Globus pallidus (tissue), 1 donor: Measurements from ENCODE around the gene UTP25.

Experiments
- DNase-seq: peaks from one replicate; pipeline ENCODE4 v3.0.0-alpha.2; 2015; ENCODE audit warnings: low spot score

Gene UTP25

DNA sequence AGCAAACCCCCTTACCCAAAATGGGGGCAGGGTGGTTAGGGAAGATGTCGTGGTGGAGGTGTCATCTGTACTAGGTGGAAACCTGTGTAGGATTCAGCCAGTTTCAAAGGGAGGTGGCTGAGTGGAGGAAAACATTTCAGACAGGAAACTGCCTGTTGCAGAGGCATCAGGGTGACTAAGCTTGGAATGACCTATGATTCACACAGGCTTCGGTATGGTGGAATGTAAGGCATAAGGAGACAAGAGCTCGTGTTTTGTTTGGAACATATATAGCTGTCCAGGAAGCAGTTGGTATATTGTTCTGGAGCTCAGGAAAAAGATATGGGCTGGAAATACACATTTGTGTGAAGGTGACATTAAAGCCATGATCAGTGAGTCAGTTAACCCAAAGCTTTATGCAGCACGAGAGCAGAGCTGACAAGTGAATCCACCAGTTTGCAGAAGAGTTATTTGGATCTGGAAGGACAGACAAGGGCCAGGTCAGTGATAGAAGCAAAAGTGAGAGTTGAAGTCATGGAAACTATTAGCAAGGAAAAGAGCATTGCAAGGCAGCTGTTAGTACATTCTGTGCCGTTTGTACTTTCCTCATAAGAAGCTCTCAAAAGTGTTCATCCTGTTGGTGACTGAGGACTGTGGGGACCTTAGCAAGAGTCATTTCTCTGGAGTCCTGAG lies 12.2 kb downstream of the UTP25 start:
- DNase-seq, result no peak

DNA sequence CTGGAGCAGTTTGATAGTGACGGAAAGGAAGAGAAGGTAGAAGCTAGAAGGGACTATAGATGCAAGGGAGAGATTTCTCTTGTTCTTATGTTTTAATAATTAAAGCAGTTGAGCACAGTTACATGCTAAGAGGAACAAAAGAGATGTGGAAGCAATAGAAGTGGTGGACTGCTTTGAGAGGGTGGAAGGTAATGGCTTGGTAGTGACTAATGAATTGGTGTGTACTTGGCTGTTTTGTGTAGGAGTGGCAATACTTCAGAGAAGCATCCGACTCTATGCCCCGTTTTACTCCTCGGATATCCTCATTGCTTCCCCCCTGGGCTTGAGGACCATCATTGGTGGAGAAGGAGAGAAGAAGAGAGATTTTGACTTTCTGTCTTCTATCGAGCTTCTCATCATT lies 12.8 kb downstream of the UTP25 start:
- no peak for DNase-seq

DNA sequence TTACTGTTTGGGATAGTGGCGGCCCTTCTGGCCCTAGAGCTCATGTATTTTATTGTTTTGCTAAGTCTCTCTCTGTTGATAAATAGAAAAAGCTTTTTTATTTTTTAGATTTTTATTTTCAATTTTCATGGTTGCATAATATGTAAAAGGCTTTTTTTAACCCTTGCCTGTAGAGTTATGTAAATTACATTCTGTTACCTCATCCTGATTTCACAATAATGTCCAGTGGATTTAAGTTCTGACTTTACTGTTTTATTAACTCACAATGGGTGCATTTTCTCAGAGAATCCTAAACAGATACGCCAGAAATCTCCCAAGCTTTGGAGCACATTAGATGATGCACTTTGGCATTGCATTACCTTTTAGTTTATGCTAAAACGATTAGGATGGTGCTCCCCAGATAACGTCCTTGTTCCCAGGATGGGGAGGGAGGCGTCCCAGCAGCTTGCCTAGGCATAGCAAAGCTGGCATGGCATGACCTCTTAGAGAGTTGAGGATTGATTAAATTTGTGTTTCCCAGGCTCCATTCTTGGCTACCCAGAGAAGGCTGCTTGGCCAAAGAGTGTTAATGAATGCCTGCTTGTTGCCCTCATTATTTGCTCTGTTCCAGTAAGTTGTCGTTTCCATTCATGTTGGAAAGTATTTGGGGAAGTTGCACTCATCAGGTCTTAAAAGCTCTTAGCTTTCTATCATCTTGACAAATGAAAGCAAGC lies 17.1 kb downstream of the UTP25 start:
- no peak for DNase-seq

DNA sequence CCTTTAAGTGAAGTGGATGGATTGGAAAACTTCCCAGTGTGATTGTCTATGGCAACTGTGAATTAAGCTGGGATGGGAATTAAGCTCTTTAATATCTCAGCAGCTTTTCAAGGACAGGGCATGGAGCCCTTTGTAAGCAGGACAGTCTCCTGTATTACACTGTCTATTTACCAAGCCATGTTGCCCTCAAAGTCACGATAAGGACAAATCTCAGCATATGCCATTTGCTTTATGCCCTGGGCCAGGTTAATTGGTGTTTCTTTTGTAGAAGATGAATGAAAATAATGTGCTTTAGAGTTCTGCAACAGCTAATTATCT lies 17.6 kb downstream of the UTP25 start:
- no peak for DNase-seq

DNA sequence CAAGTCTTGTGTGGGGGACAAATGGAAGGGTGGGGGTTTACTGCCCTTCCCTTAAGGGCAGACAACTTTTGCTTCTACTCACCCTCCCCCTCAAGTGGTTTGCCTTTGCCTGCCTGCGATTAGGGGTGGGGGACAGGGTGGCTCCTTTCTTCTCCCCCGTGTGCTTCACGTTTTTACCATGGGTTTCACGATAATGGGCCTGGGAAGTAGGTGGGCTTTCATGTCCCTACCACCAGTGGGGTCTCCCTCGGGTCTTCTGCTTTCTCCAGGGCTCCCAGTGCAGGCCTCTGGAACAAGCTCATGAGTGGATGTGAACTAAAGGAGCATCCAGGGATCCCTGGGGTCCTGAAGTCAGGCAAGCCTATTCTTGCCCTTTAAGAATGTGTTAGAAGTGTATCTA lies 21.6 kb downstream of the UTP25 start:
- no peak for DNase-seq

DNA sequence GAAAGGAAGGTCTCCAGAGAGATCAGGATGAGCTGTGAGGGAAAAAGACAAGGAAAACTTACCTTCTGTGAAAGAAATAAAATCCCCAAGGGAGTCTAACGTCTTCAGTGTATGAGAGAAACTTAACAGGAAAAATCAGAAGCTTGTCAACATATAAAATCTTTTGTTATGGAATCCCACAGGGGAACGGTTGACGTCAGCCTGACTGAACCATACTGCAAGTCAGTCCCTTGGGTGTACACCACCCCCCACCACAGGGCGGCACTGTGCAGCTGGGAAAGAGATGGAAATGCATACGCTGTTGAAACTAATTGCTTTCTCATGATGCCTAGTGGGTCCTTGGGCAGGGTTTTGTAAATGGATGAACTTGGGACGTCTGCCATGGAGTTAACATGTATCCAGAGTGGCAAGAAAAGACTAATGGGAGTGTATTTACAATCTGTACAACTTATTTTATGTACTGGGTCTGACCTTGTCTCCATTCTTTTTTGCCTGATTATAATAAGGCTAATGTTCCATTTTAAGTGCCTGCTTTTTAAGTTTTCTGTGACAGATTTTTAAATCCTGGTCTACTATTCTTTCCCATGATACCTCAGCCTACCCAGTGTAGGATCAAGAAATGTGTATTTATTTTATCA lies 22.7 kb downstream of the UTP25 start:
- DNase-seq, result peak; percentile 72

DNA sequence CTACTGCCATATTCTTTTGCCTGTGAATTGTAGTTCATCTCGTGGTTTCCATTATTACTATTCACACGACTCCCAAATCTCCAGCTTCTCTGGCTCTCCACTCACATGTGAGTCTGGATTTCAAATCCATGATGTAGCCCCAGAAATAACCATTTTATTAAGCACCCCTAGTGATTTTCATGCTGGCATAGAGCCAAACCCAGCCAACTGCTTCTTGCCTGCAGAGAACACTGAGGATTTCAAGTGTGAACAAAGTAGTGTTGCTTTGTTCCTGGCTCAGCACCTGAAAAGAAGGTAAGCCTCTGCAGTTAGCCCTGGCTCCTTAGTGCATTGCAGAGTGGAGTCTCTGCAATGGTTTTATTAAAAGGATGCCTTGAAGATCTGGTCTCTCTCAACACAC lies 25.9 kb downstream of the UTP25 start:
- no peak for DNase-seq

DNA sequence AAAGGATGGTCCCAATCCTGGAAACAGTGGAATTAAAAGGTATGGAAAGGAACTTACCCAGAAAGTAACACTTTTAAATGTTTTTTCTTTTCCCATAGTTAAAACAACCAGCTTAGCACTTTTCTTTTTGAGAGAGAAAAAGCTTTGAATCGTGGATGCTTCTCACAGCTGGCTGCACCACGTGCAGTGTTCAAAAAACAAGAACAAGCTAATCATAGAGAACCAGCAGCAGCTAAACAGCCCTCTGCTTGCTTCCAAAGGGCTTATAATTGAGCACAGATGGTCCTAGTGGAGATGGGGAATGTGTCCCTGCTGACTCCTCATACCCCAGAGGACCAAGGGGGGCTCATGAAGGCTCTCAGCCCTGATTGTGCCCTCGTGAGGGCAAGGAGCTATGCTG lies 26.4 kb downstream of the UTP25 start:
- peak; percentile 55 for DNase-seq

DNA sequence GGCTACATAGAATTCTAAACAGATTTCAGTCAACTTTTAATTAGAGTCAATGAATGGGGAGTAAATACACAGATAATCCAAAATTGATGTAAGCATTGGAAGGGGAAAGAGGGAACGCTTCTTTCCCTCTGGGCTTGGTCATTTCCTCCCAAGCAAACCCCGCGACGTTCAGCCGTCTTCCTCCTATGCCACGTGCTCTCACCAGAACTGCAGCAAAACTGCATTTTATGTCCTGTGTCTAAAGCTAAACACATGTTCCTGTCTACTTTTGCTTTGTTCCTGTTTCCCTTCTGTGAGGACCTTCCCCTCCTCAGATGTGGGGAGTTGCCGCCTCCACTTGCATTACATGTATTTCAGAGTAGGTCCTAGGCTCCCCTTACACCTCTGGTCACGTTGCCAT lies 27.2 kb downstream of the UTP25 start:
- no peak for DNase-seq

DNA sequence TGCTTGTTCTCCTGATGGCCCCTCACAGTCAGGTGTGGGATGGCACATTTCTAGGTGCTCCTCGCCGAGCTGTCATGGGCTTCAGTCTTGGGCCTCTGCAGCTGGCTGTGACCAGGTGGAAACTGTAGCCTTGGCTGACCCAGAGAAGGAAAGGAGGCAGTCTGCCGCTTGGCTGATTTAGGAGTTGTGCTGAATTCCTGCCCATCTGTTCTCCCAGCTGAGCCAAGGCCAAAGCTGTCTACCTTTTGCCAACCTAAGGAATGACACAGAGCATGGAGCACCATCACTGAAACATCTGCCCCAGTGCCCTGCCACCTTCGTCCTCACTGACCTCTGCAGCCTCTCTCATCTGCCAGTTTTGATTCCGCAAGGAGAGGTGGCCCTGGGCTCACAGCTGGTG lies 27.9 kb downstream of the UTP25 start:
- no peak for DNase-seq

DNA sequence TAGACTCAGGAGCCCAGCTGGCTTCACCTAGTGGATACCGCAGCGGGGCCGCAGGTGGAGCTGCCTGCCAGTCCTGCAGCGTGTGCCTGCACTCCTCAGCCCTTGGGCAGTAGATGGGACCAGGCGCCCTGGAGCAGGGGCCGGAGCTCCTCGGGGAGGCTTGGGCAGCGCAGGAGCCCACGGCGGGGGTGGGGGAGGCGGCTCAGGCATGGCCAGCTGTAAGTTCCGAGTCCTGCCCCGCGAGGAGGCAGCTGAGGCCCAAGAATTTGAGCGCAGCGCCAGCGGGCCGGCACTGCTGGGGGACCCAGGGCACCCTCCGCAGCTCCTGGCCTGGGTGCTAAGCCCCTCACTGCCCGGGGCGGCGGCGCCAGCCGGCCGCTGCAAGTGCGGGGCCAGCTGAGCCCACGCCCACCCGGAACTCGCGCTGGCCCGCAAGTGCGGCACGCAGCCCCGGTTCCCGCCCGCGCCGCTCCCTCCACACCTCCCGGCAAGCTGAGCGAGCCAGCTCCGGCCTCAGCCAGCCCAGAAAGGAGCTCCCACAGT lies 30.9 kb downstream of the UTP25 start:
- DNase-seq, result no peak

DNA sequence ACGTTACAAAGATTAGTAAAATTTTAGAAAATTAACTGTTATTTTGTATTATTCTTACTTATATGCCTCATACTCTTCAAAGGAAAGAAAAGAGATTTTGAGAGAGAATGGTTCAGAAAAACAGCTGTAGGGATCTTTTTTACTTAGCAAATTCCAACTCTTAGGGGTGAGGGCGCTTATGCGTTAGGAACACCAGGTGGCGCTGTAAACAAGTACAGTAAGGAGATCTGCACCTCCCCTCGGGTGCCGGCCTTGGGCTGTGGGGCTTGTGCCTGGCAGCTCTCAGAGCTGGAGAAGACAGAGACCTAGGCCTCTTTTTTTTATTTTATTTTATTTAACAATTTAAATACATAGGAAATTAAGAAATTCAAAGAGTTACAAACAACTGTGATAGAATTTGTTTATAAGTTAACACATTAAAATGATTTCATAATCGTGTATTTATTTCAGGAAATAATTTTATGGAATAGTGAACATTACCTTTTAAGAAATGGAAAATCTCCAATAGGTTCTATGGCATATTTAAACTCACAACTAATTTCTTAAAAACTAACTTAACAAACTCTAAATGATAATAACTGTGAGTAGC lies 32.6 kb downstream of the UTP25 start:
- peak; percentile 89 for DNase-seq

DNA sequence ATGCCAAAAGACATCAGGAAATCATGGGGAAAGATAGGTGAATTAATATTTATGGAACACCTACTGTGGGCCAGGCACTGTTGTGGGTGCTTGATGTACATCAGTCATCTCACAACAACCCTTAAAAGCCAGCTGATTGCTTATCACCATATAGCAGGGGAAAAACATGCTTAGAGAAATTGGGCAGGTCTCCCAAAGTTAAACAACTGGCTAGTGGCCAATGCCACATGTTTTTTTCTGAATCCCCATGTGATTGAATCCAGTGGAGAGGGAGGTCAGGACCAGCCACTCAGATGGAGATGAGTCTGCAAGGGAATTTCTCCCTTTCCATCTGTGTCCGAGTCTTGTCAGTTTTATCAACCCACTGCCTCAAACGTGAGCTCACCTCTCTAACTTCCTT lies 33.5 kb downstream of the UTP25 start:
- DNase-seq, result no peak

DNA sequence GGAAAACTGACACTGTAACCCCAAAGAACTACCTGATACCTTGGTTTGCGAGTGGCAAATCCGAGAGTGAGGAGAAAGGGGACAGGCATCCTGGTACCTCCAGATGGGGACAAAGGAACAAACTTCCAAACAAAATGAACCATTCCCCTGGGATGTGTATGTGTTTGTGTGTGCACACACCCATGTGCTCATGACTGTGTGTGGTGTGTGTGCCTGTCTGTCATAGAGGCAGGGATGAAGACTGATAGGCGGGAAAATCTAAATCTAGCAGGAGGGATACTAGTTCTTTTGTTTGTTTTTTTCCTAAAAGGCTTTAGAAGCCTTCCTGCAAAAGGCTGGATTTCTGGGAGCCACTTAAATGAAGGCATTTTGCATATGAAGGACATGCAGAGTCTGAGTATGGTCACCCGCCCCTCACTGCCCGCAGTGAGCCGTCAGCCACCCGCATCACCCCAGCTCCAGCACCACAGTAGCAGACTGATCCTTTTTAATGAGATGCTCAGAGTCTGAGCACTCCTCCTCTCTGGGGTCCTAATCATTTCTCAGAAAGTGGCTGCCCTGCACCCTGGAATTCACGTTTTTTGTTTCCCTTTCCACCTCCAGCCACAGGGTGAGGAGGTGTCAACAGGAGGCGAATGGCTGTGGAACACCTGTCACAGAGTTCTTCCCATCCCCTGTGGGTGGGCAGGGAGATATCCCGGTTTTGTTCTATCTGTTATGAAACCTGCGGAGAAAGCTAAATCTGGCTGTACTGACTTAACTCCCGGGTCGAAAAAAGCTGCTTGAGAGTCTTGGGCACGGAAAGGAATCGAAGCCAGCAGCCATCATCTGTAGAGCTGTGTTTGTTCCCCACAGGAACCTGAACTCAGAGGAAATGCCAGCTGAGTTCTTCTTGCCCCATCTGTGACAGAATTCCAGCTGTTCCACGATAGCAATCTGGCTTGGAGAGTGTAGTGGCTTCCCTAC lies 34.9 kb downstream of the UTP25 start:
- no peak for DNase-seq

DNA sequence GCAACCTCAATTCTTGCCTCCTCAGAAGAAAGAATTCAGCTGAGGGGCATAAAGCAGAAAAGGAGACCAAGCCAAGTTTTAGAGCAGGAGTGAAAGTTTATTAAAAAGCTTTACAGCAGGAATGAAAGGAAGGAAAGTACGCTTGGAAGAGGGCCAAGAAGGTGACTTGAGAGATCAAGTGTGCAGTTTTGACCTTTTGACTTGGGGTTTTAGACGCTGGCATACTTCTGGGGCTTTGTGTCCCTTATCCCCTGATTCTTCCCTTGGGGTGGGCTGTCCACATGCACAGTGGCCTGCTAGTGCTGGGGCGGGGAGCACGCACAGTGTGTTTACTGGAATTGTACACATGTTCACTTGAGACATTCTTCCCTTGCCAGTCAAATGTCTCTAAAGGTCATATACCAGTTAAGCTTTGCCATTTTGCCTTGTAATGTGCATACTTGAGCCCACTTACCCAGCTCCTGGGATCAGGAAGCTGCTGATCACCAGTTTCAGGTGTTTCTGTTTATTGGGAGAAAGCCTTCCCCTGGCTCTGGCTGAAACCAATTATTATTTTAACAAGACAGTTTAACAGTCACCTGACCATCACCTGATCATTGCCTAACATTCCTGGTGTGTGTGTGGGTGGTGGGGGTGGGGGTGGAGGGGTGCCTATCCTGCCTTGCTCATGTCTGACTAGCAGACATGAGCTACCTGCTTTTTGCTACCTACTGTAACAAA lies 36.2 kb downstream of the UTP25 start:
- no peak for DNase-seq

DNA sequence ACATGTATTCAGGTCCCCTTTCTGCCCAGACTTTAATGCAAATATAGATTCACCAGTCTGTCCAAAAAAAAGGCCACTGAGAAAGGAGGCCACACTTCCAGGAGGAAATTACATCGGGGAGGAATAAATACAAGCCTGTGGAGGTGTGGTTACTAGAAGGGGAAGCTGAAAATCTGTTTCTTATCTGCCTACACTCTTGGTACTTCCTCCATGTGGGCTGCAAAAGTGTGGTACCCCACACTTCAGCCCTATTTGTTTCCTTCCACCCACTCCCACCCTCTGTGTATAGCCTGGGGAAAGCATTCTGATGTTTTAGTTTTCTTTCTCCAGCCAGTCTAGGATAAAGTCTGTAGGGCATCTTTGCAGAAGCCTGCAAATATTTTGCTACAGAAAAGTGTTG lies 38.4 kb downstream of the UTP25 start:
- no peak for DNase-seq

DNA sequence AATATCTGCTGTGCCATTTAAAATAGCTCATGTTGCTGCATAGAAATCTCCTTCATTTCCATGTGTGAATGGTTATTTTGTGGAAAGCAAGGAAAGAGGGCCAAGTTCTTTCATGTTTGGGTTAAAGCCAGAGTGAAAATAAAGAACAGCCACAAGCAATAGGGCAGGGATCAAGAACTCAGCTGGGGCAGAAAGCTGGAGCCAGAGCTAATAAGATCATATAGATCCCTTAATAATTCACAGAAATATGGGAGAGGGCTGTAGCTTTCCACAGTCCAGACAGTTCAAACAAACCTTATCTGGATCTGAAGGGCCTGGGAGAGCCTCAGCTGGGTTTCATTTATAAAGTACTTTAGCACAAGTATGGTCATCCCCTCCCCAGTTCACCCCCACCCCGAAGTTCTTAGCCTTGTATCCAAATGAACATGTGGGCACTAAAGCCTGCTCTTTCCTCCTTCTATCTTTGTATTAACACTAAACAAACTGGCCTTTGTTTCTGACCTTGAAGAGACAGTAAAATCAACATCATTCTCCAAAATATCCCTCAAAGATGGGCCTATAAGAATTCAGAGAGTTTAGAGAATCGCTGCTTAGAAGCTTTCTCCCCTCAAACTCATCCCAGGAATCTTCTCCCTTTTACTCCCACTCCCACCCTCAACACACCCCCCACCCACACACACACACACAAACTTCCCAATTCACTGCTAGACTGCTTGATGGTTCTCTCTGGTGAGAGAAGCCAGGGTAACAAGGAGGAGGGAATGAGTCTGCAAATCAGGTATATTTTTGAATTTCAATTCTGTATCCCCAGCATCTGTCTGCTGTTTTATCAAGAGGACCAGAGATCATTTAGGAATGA lies 41.7 kb downstream of the UTP25 start:
- DNase-seq, result peak; percentile 74

DNA sequence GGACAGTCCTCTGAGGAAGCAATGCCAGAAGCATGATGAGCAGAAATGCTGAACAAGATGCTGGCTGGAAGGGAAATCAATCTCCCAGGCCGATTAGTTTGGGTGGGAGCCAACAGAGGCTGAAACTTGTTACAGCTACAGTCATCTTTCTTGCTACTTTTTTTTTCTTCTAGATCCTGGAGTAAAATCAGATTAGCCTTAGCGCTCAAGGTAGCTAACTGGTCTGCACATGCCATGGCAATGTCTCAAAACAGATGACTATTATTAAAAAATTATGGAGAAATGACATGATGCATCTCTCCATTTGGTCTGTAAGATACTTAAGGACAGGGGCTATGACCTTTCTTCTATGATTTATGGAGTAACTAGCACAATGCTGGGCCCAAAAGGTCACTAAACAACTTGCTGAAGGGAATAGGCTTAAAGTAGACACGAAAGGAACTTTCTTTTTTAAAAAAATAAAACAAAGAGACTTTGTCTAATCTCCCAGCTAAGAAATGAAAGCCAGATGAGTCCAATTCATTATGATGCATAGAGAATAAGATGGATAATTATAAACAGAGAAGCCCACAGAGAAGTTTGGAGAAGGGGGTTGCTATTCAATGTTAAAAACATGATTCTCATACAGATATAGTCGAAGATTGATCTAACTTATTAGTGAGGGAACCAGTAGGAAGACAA lies 42.5 kb downstream of the UTP25 start:
- no peak for DNase-seq

DNA sequence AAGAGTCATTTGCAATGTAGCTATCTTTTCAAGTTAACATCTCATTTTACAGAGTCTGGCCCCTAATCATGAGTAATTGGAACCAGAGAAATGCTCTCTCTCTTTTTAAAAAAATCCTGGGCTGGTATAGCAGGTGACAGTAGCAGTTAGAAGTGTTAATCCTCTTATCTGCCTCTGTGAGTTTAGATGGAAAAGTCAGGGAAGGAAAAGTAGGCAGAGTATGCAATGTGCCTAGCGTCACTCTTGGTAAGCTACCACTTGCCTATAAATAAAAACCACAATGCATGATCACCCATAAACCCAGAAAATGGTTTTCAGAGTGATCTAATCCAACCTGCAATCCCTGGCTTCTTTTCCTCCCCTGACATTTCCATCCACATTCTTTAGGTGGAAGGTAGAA lies 43.2 kb downstream of the UTP25 start:
- DNase-seq, result no peak

DNA sequence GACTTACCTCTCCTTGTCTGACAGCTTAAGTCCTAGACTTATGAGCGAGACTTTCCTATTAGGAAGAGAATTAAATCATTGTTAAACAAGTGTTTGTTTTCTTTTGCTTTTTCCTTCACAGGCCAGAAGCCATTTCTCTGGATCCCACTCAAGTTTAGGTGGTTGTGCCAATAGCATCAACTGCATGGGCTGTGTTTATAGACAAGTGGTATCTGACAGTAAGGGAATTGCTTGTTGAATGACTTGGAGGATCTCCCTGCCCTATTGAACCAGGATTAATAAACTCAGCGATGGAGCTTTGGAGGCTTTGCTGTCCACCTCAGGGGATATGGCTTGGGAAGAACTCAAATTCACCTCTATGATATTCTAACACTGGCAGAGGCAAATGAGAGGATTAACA lies 43.7 kb downstream of the UTP25 start:
- no peak for DNase-seq
